ENCODE measurements around the gene LARP6. TPM values are rescaled to one million over a fixed set of nuclear protein-coding genes. Genes with fewer than 3 reads are reported as not detected.

The LARP6 gene
- total RNA-seq, 2 experiments from 2014 or later = 0.31 TPM; not detected in 1

GRCh38 chr15:70854666-70854976, 664 bp upstream of the LARP6 start:
- Histone ChIP-seq H3K36me3 (ENCODE audit: insufficient read depth, low read length) (no peaks in the 10 kb centered on the region), H3K27ac (ENCODE audit: low read depth in 1 of 2, low read length in 2 of 2) (no peak overlapping the region), H3K9me3 (ENCODE audit: control insufficient read depth in 1 of 2, insufficient read depth in 1 of 2, low read length in 2 of 2) (peaks cover 0 to 7% of the 10 kb centered on the region in 2 experiments), H3K4me1 (ENCODE audit: insufficient read depth, low read length) (peaks cover 7% of the 10 kb centered on the region), H3K4me3 (ENCODE audit: low read length) (peak overlapping the region; percentile 41), H3K27me3 (ENCODE audit: control insufficient read depth in 1 of 2, insufficient read depth in 2 of 2, low read length in 2 of 2) (peaks cover 19 to 61% of the 10 kb centered on the region in 2 experiments)
- ChIA-PET CTCF (no interaction called here), POLR2A (no interaction called here)
- peaks cover 9% of the 10 kb centered on the region for H3K4me1 Mint-ChIP-seq (ENCODE audit: low read depth)
- no peaks in the 10 kb centered on the region for H3K36me3 Mint-ChIP-seq (ENCODE audit: low read depth)
- no peak overlapping the region for H3K27ac Mint-ChIP-seq
- H3K4me3 Mint-ChIP-seq = peak overlapping the region; percentile 84
- no peak for TF ChIP-seq CTCF (IDR thresholded peaks at IDR 0.05)
- no peaks in the 10 kb centered on the region for H3K9me3 Mint-ChIP-seq
- intact Hi-C loops (cut with DNase I, micrococcal nuclease) = no loop called here
- peaks cover 82% of the 10 kb centered on the region for H3K27me3 Mint-ChIP-seq
- DNase-seq = no peak
- no peak for ATAC-seq (ENCODE audit: poor library complexity)

GRCh38 chr15:70853318-70853972, 512 bp downstream of the LARP6 start:
- TF ChIP-seq CTCF (IDR thresholded peaks at IDR 0.05) = no peak
- H3K36me3 Mint-ChIP-seq (ENCODE audit: low read depth) = no peaks in the 10 kb centered on the region
- no peaks in the 10 kb centered on the region for H3K9me3 Mint-ChIP-seq
- intact Hi-C loops (cut with DNase I, micrococcal nuclease) = no loop called here
- peaks cover 79% of the 10 kb centered on the region for H3K27me3 Mint-ChIP-seq
- H3K27ac ChIP-seq (ENCODE audit: low read depth in 1 of 2, low read length in 2 of 2) = no peak overlapping the region
- ChIA-PET POLR2A (no interaction called here), CTCF (no interaction called here)
- no peaks in the 10 kb centered on the region for H3K36me3 ChIP-seq (ENCODE audit: insufficient read depth, low read length)
- ATAC-seq (ENCODE audit: poor library complexity) (peak; percentile 37), DNase-seq (no peak)
- peaks cover 19 to 64% of the 10 kb centered on the region in 2 experiments for H3K27me3 ChIP-seq (ENCODE audit: control insufficient read depth in 1 of 2, insufficient read depth in 2 of 2, low read length in 2 of 2)
- H3K9me3 ChIP-seq (ENCODE audit: control insufficient read depth in 1 of 2, insufficient read depth in 1 of 2, low read length in 2 of 2) = peaks cover 0 to 7% of the 10 kb centered on the region in 2 experiments
- H3K4me1 Mint-ChIP-seq (ENCODE audit: low read depth) = peaks cover 9% of the 10 kb centered on the region
- no peak overlapping the region for H3K4me3 ChIP-seq (ENCODE audit: low read length)
- H3K27ac Mint-ChIP-seq = no peak overlapping the region
- peaks cover 7% of the 10 kb centered on the region for H3K4me1 ChIP-seq (ENCODE audit: insufficient read depth, low read length)
- H3K4me3 Mint-ChIP-seq = peak overlapping the region; percentile 72

- peaks cover 22 to 64% of the 10 kb centered on the region in 2 experiments for H3K27me3 ChIP-seq (ENCODE audit: control insufficient read depth in 1 of 2, insufficient read depth in 2 of 2, low read length in 2 of 2)
- H3K27me3 Mint-ChIP-seq = peaks cover 81% of the 10 kb centered on the region
- CTCF ChIA-PET = no interaction called here
- no peak for TF ChIP-seq CTCF (IDR thresholded peaks at IDR 0.05)
- no peak overlapping the region for H3K27ac ChIP-seq (ENCODE audit: low read depth in 1 of 2, low read length in 2 of 2)
- H3K4me3 ChIP-seq (ENCODE audit: low read length) = no peak overlapping the region
- H3K4me1 ChIP-seq (ENCODE audit: insufficient read depth, low read length) = peaks cover 7% of the 10 kb centered on the region
- peaks cover 0 to 7% of the 10 kb centered on the region in 2 experiments for H3K9me3 ChIP-seq (ENCODE audit: control insufficient read depth in 1 of 2, insufficient read depth in 1 of 2, low read length in 2 of 2)
- peaks cover 9% of the 10 kb centered on the region for H3K4me1 Mint-ChIP-seq (ENCODE audit: low read depth)
- peak overlapping the region; percentile 72 for H3K4me3 Mint-ChIP-seq
- ATAC-seq (ENCODE audit: poor library complexity) (no peak), DNase-seq (no peak)
- no peaks in the 10 kb centered on the region for H3K9me3 Mint-ChIP-seq
- POLR2A ChIA-PET = no interaction called here
- no peaks in the 10 kb centered on the region for H3K36me3 ChIP-seq (ENCODE audit: insufficient read depth, low read length)
- H3K36me3 Mint-ChIP-seq (ENCODE audit: low read depth) = no peaks in the 10 kb centered on the region
- no peak overlapping the region for H3K27ac Mint-ChIP-seq
- intact Hi-C loops (cut with DNase I, micrococcal nuclease) = no loop called here
Observed at GRCh38 chr15:70852501-70853317, 1.2 kb downstream of the LARP6 start.

Measured in CD4-positive, alpha-beta T cell (primary cell).